GM12872 (cell line): ENCODE data around the gene OR52K1.

ENCODE experiments used
- TF ChIP-seq, protein P1 (sequence below): IDR thresholded peaks from 3 replicates; pipeline ENCODE4 v1.5.1; 2011; ENCODE audit warnings: low read depth, mild to moderate bottlenecking, low read length, moderate library complexity; ENCODE audit not compliant: insufficient read depth

OR52K1 gene

DNA sequence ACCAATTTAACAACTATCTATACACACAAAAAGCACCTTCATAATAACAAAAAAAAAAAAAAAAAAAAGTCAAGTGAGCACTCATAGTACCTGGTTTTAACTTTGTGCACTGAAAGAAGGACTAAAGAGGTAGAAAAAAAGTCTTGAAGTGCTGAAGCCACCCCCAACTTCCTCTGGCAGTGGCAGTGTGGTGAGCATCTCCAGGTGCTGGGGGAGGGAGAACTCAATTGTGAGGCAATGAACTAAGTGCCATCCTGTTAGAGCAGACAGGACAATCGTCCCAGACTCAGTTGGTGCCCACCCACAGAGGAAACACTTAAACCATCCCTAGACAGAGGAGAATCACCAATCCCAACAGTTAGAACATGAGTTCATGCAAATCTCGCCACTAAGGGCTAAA is 39.9 kb downstream of the OR52K1 start:
- TF ChIP-seq, protein P1, sequence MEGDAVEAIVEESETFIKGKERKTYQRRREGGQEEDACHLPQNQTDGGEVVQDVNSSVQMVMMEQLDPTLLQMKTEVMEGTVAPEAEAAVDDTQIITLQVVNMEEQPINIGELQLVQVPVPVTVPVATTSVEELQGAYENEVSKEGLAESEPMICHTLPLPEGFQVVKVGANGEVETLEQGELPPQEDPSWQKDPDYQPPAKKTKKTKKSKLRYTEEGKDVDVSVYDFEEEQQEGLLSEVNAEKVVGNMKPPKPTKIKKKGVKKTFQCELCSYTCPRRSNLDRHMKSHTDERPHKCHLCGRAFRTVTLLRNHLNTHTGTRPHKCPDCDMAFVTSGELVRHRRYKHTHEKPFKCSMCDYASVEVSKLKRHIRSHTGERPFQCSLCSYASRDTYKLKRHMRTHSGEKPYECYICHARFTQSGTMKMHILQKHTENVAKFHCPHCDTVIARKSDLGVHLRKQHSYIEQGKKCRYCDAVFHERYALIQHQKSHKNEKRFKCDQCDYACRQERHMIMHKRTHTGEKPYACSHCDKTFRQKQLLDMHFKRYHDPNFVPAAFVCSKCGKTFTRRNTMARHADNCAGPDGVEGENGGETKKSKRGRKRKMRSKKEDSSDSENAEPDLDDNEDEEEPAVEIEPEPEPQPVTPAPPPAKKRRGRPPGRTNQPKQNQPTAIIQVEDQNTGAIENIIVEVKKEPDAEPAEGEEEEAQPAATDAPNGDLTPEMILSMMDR, result no peak

DNA sequence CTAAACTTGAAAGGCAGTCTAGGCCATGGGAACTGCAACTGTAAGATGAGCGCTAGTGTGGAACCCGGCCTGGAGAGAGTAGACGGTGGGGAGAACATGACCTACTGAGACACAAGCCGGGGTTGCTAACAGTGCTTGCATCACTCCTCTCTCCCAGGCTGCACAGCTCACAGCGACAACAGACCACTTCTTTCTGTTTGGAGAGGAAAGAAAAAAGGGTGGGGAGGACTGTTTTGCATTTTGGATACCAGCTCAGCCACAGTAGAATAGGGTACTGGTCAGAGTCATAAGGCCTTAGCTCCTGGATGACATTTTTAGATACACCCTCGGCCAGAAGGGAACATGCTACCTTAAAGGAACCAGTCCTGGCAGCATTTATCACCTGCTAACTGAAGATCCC is 40.3 kb downstream of the OR52K1 start:
- TF ChIP-seq, protein P1, result no peak

DNA sequence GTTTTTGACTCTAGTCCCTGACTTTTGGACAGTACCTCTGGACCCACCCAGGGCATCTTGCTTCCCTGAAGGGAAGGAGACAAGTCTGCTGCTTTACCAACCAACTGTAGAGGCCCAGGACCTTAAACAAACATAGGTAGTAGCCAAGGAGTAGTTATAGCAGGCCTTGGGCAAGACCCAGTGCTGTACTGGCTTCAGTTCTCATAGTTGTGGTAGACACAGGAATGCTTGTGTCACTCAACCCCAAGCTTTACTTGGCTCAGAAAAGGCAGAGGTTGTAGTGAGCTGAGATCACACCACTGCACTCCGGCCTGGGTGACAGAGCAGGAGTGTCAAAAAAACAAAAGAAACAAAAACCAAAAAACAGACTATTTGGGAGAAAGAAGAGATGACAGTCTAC is 41.2 kb downstream of the OR52K1 start:
- TF ChIP-seq, protein P1, result no peak

DNA sequence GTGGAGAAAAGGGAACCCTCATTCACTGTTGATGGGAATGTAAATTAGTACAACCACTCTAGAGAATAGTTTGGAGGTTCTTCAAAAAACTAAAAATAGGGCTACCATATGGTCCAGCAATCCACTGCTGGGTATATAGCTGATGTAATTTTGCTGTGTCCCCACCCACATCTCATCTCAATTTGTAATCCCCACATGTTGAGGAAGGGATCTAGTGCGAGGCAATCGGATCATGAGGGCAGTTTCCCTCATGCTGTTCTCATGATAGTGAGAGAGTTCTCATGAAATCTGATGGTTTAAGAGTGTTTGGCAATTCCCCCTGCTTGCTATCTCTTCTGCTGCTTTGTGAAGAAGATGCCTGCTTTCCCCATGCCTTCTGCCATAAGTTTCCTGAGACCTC is 45.5 kb downstream of the OR52K1 start:
- TF ChIP-seq, protein P1, result no peak

- TF ChIP-seq, protein P1, result peak; percentile 73
These were observed 57.3 kb downstream of the OR52K1 start for GRCh38 chr11:4539603-4540219.

DNA sequence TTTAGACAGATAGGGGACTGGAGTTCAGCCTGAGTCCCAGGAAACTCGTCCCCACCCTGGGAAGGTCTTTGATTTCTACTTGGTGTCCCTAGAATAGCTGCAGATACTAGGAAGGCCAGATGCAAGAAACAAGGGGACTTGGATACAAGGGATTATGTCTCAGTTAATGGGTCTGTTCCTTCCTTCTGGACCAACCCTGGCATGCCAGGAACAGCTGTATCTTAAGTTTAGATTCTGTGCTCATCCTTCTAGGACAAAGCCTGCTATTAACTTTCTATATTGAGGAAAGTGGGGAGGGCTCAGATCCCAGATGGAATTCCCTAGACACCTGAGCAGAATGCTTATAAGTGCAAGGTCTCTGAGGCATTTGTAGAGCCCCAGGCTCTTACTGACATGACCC is 58.6 kb downstream of the OR52K1 start:
- TF ChIP-seq, protein P1, result no peak
